ENCODE results near the gene KRTAP12-2. TPM values are rescaled to one million over a fixed set of nuclear protein-coding genes. Genes with fewer than 3 reads are reported as not detected.

The KRTAP12-2 gene
- total and polyA plus RNA-seq, 8 donors: not detected

GRCh38 chr21:44654576-44655175 is 12.1 kb downstream of the KRTAP12-2 start, which contains the start of gene KRTAP12-4:
Gene KRTAP12-4, minus strand, starts transcription at chr21:44654659. Its CDS starts 45 bp downstream, at chr21:44654614.
- Histone ChIP-seq H3K4me1 (no peaks in the 10 kb centered on the region), H3K9me3 (no peaks in the 10 kb centered on the region), H3K4me3 (no peak within 1 kb of the TSS), H3K36me3 (no peaks in the 10 kb centered on the region), H3K27ac (no peak within 1 kb of the TSS), H3K27me3 (peaks cover 0 to 13% (median 0%) of the 10 kb centered on the region in 4 donors)
- ATAC-seq: no peak
- TF ChIP-seq, protein P1, sequence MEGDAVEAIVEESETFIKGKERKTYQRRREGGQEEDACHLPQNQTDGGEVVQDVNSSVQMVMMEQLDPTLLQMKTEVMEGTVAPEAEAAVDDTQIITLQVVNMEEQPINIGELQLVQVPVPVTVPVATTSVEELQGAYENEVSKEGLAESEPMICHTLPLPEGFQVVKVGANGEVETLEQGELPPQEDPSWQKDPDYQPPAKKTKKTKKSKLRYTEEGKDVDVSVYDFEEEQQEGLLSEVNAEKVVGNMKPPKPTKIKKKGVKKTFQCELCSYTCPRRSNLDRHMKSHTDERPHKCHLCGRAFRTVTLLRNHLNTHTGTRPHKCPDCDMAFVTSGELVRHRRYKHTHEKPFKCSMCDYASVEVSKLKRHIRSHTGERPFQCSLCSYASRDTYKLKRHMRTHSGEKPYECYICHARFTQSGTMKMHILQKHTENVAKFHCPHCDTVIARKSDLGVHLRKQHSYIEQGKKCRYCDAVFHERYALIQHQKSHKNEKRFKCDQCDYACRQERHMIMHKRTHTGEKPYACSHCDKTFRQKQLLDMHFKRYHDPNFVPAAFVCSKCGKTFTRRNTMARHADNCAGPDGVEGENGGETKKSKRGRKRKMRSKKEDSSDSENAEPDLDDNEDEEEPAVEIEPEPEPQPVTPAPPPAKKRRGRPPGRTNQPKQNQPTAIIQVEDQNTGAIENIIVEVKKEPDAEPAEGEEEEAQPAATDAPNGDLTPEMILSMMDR (IDR thresholded peaks at IDR 0.05): no peak
- DNase-seq: no peak
- 51 to 63% methylated on average over 9 of the region's 9 CpGs for WGBS, 2 donors
- FAIRE-seq: no peak
- intact Hi-C loops (cut with DNase I): no loop called here

- no peak overlapping the region for H3K27ac ChIP-seq
- intact Hi-C loops (cut with DNase I): no loop called here
- H3K36me3 ChIP-seq: no peaks in the 10 kb centered on the region
- H3K4me3 ChIP-seq: no peak overlapping the region
- TF ChIP-seq, protein P1 (IDR thresholded peaks at IDR 0.05): no peak
- WGBS, 2 donors: 61 to 66% methylated on average over 17 of the region's 17 CpGs
- H3K9me3 ChIP-seq: no peaks in the 10 kb centered on the region
- H3K4me1 ChIP-seq: no peaks in the 10 kb centered on the region
- no peak for ATAC-seq
- no peak for DNase-seq
- peaks cover 0 to 10% (median 0%) of the 10 kb centered on the region in 4 donors for H3K27me3 ChIP-seq
- FAIRE-seq: no peak
Measured at GRCh38 chr21:44653656-44654575, 12.8 kb downstream of the KRTAP12-2 start.

DNA sequence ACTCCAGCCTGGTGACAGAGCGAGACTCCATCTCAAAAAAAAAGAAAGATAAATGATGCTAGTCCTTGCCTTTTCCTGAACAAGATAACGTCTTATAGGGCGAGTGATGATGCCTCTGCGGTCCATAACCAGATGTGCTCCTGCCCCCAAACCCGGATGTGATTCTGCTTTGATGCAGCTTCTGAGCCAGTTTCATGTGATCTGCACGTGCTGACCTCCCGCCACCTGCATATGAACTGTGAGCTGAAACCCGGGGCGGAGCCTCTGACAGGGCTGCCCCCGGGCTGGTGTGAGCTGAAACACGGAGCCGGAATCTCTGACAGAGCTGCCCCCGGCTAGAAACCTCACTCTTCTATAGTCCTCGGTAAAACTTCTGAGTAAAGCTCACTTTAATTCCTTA is 13.6 kb downstream of the KRTAP12-2 start:
- ATAC-seq (no peak), DNase-seq (no peak), FAIRE-seq (no peak)
- Histone ChIP-seq H3K36me3 (no peaks in the 10 kb centered on the region), H3K27ac (no peak overlapping the region), H3K4me3 (no peak overlapping the region), H3K4me1 (no peaks in the 10 kb centered on the region), H3K9me3 (no peaks in the 10 kb centered on the region), H3K27me3 (peaks cover 0 to 8% (median 0%) of the 10 kb centered on the region in 4 donors)
- TF ChIP-seq, protein P1 (IDR thresholded peaks at IDR 0.05): no peak
- intact Hi-C loops (cut with DNase I): no loop called here
- WGBS, 2 donors: 54 to 67% methylated on average over 14 of the region's 14 CpGs

GRCh38 chr21:44650973-44651675 is 15.6 kb downstream of the KRTAP12-2 start:
- intact Hi-C loops (cut with DNase I): no loop called here
- WGBS, 2 donors: 75% methylated on average over 12 of the region's 12 CpGs

More at GRCh38 chr21:44650973-44651675, 15.6 kb downstream of the KRTAP12-2 start:
- H3K4me1 ChIP-seq: no peaks in the 10 kb centered on the region
- no peaks in the 10 kb centered on the region for H3K36me3 ChIP-seq
- DNase-seq (no peak), ATAC-seq (no peak), FAIRE-seq (no peak)
- no peaks in the 10 kb centered on the region for H3K9me3 ChIP-seq
- H3K27ac ChIP-seq: no peak overlapping the region
- H3K27me3 ChIP-seq: no peaks in the 10 kb centered on the region
- TF ChIP-seq, protein P1 (IDR thresholded peaks at IDR 0.05): no peak
- H3K4me3 ChIP-seq: no peak overlapping the region
